ENCODE results near the gene MEGF11.
"Not testable (repeated sequence)": the region's sequence is repeated elsewhere in the genome, so short reads cannot be mapped to it uniquely, and the experiment has no call there.

The MEGF11 gene

DNA sequence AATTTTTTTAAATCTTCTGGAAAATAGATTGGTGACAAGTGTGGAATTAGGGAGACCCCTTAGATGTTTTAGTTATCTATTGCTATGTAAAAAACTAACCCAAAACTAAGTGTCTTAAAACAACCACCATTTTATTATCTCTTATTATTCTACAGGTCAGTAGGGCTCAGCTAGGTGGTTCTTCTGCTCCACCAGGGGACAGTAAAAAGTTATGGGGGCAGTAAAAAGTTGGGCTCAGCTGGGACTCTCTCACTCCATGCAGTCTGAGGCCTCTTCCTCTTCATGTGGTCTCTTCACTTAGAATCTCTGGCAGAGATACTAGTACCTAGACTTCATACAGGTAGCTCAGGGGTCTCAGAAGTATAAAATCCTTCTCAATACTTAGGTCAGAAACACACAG, 21.8 kb upstream of the MEGF11 start:
- no peak for DNase-seq

DNA sequence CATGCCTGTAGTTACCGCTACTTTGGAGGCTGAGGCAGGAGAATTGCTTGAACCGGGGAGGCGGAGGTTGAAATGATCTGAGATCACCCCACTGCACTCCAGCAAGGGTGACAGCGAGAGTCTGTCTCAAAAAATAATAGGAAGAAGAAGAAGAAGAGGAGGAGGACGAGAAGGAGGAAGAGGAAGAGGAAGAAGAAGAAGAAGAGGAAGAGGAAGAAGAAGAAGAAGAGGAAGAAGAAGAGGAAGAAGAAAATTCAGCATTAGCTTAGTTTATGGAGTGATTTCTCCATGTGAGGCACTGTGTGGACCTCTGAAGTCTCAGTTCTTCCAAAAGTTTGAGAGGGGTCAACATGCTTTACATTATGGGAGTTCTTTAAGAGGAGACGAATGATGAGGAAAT, 17.4 kb upstream of the MEGF11 start:
- DNase-seq = no peak

DNA sequence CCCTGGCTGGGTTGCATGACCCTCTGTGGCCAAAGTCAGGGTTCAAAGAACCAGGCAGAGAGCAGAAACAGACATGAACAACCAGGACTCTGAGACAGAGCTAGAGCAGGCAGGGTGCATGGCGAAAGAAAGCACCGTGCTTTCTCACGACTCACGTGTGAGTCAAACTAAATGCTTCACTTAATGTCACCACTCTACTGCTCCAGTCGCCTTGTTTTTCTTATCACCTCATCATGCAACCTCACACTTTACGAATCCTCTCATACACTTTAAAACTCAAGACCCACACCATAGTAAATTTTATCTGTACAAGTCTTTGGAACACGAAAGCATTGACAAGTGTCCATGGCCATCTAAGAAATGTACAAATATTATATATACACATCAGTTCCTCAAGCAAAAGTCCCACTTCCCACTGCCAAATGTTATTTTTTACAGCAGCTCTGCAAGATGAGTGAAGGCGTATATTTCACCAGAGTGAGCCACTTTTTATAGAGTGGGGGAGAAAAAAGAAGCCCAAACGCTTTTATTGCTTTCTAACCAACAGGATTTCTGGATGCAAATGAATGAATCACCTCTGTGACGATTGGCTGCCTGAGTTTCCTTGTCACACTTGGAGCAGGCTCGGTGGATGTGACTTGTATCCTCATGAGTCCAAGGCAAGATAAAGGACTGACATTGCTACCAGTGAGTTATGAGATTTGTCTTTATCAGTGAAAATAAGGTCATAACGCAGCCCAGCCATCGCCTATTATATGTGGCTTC, 16.0 kb upstream of the MEGF11 start:
- no peak for DNase-seq

DNA sequence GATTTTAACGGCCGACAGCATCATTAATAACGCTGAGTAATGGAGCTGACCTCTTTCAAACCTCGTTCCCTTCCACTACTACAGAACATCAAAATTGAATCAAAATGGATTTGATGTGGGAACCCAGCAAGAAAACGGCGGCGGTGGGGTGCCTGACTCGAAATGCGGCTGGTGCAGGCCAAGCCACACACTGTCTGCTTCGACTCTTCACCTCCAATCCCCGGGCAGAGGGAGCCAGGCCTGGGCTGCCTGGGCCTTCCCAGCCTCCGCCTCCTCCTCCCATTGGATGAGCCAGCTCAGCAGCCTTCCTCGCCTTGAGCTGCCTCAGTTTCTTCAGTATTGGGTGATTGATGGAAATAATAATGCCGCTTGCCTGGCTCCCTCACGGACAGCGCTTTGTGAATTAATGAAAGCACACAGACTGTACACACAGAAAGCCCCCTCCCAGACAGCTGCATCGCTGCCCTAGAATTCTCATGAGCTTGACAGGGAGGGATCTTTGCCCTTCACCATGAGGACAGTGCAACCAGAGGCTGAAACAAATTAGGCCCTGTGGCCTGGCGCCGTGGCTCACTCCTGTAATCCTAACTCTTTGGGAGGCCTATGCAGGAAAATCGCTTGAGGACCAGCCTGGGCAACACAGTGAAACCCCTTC, 11.4 kb upstream of the MEGF11 start:
- DNase-seq = no peak

DNA sequence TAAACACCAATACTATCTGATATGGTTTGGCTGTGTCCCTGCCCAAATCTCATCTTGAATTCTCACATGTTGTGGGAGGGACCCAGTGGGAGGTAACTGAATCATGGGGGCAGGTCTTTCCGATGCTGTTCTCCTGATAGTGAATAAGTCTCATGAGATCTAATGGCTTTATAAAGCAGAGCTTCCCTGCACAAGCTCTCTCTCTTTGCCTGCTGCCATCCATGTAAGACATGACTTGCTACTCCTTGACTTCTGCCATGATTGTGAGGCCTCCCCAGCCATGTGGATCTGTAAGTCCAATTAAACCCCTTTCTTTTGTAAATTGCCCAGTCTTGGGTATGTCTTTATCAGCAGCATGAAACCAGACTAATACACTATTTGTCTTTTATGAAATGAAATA, 9.3 kb upstream of the MEGF11 start:
- DNase-seq = not testable (repeated sequence)

DNA sequence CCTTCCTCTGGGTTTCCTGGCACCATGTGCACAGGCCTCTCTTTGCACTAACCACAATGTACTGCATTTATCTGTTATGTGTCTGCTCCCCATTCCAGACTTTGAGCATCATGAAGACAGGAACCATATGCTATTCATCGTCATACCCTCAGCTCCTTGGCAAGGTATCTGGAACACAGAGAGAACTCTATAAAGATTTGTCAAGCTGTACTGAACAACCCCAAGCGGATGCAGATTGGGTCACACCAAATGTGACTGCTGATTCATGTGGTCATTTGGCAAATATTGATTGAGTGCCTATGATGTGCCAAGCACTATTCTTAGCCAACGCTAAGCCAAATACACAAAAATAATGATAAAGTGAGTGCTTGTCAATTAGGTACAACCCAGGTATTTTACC, 7.5 kb upstream of the MEGF11 start:
- DNase-seq = no peak

DNA sequence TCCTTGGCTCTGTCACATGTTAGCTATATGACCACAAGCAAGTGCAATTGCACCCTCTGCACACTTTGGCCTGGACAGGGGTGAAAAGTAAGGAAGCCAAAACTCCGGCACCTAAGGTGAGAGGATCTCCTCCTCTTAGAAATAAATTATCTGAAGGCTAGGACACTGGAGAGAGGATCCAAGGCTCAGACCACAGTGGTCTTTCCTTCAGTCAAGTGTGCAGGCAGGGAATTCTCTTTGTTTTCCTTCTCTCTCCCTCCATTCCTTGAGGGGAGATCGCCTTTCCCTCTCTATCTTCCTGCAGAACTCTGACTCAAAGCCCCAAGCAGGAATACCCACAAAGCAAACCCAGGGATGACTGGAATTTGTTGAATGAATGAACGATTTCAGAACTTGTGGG, 3.1 kb upstream of the MEGF11 start:
- no peak for DNase-seq

DNA sequence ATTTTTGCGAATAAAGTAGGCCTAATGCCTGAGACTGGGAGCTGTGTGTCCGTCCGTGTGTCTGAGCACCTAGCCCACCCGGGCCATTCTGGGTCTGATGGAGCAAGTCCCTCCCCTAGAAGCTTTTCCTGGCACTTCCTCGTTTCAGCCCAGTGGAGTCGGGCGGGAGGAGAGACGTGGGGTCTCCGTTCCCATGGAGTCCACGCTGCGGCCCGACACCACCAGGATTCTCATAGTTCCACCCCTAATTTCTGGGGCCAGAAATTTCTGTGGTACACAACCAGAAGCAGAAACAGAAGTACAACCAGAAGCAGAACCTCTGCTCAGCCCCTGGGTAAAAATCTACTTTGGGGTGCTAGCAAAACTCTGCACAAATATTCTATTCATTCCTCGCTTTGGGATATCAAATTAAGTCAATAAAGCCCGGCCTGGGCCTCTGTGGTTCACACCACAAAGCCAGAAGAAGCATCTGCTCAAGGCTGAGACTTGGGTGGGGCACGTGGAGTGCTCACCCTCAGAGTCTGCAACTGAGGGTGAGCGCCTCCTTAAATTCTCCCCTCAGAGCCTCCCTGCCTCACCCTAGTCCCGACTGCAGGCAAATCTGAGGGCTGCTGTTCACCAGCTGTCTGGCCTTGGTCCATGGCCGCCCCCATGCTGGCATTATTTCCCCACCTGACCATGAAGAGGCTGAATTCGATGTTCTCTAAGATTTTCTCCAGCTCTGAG, 1.6 kb upstream of the MEGF11 start:
- DNase-seq = no peak

DNA sequence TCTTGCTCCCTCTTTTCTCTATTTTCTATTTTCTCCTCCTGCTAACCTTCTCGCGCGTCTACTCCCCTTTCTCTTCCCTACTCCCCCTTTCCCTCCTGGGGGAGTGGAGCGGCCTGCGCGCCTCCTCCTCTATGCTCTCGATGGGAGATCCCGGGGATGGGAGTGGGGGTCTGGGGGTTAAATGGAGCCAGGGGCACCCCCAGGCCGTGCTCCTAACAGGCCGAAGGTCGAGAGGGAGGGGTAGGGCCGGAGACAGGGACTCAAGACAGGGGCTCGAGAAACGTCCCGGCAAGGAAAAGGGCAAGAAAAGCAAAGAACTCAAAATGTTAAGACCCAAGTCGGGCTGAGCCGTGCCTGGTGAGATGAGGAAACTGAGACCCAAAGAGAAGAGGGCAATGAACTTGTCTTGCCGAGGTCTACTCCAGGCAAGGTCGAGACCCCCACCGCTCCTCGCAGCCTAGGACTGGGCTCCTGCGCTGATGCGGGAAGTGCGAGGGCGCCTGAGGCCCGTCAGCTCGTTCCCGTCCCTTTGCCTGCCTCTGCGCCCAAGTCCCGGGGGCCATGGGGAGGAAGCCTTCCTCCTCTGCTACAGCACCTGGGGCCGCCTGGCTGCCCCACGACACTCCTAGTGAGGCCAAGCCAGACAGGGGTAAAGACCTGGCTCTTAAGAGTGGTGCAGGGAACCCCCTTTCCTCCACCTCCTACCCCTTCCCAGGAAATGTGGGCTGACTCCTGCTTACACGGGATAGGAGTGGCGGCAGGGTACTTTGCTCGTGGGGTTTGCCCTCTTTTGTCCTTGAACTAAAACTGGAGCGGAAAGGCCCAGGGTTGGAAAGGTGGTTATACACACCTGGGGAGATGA, 770 bp upstream of the MEGF11 start:
- DNase-seq = no peak

DNA sequence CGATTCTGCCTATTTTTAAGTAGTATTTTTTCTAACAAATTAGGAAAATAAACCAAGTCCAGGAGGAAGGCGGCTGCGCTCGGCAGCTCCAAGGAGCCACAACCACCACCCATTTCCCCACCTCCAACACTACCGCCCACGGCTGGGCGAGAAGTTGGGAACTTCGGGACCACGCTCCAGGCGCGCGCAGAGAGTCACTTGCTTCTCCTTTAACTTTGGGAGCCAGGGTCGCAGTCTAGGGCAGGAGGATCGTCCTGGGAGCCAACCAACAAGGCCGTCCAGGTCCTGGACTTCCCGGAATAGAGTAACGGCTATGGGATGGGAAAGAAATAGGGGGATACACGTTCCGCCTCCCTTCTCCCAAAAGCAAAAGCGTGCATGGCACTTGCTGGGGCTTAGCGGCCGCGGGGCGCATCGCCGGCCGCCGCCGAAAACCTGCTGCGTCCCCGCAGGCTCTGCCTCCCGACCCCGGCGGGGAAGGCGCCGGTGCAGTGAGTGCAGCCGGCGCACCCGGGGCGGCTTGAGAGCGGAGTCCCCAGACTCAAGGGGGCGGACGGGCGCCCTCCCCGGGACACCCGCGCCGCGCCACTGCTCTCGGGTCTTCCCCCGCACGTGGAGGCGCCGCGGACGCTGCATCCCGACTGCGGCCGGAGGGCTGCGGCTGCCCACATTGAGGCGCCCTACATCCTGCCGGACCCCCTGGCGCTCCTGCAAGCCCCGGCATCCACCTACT, 699 bp downstream of the MEGF11 start:
- DNase-seq = no peak

DNA sequence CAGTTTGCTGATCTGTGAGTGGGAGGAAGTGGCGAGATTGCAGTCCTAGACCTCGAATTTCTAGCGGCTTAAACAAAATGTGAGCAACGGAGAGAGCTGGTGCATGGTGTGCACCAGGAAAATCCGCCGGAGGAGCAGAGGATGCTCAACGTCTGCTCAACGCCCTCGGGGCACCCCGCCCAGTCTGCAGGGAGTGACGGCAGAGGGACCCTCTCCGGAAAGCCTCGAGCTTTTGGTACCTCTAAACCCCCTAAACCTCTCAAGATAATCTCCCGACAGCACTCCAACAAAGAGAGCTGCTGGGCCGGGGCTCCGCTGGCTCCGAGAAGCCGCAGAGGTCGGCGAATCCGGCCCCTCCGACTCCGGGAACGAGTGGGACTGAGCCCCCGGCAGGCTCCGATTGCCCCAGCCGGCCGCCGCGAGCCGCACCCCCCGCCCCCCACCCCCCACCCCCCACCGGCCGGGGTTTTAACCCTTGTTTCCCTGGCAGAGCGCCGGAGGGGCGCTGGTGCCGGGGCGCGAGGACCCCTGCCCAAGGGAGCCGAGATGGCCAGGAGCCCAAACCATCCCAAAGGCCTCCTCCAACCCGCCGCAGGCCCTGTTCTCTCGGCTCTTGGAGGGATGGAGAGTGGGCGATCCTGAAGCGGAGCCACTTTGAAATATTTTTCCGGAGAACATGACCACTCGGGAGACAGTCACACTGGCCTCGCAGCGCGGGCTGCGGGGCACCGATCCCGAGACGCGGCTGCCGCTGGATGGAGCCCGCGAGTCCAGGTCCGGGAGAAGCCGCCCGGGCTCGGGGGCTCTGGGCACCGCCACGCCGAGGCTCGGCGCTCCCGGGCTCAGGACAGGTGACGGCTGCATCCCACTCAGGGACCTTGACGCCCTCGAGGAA, 1.5 kb downstream of the MEGF11 start:
- no peak for DNase-seq

DNA sequence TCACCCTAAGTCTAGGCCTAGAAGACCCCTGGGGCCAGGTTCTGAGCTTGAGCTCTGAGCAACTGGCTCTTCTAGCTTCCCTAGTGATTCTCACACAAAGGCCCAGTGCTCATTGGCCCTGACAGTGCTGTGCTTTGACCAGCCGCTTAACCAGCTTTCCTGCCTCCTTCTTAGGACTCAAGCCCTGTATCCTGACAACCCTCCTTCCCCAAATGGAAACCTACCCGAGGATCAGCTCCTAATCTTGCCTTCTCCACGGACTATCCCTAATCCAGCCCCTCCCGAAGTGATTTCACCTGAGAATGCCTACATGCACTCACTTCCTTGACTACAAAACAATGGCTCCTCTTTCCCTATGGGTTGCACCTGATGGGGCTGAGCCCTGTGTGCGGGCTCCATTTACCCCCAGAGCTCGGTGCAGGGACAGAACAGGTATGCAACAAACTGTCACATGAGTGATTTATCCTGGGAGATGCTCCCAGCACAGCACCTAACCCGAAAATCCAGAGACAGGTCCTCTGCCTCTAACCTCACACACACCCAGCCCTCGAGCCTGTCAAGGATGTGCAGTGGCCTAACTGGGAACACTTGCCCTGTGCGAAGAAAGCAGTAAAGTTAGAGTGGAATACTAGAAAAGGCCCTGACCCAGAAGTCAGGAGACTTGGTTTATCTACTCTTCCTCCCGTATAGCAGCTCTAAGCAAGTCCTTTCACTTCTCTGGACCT, 2.3 kb downstream of the MEGF11 start:
- DNase-seq = no peak

DNA sequence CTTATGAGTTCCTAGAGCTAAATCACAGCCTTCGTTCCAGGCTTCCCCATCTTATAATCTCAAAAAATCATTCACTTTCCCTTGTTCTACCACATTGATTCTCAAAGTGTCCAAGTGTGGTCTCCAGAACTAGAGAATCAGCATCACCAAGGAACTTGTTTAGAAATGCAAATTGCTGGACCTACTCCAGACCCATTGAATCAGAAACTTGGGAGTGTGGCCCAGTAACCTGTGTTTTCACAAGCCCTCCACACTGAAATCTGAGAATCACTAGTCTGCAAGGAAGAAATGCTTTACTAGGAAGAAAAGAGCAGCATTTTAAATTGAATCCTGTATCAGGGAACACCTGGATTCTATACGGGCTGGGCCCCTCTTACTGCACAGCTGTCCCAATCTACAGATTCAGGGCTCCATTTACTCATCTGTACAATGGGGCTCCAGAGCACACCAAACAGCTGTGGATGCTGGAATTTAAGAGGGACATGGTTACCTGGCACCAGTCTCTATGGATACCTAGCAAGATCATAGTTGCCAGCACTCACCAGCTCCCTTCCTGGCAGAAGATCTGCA, 3.9 kb downstream of the MEGF11 start:
- DNase-seq = no peak

DNA sequence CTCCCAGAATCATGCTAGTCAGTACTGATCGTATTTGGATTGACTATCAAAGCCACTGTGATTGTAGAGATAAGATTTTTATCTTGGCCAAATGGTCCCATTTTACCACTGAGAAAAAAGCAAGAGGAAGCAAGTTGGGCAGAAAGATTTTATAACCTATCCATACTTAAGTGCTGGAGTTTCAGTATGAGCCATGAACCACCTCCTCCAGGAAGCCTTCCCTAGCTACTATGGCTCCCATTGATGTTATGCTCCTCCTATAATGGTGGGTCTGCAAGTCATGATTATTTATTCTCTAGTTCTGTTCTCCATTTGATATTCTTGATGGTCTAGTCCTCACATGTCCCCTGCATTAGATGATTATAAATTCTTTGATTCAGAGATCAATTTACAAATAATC, 6.6 kb downstream of the MEGF11 start:
- DNase-seq = no peak

DNA sequence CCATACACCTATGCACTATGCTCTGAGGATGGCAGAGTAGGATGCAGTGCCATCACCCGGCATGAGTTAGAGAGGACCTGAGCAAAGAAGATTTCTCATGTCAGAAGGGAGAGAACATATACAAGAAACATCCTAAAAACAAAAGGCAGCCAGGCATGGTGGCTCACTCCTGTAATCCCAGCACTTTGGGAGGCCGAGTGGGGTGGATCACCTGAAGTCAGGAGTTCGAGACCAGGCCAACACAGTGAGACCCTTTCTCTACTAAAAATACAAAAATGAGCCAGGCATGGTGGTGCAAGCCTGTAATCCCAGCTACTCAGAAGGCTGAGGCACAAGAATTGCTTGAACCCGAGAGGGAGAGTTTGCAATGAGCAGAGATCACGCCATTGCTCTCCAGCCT, 7.7 kb downstream of the MEGF11 start:
- not testable (repeated sequence) for DNase-seq

DNA sequence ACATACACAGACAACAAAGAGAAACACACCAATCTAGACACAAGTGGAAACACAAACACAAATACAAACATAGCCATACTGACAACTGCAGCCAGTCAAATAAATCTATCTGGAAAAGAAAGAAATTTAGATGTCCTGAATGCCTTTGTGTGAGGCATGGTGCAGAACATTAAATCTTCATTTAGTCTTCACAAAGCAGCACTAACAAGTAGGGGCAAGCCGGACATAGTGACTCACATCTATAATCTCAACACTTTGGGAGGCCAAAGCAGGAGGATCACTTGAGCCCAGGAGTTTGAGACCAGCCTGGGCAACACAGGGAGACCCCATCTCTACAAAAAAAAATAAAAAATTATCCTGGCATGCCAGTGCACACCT, 11.7 kb downstream of the MEGF11 start:
- no peak for DNase-seq

DNA sequence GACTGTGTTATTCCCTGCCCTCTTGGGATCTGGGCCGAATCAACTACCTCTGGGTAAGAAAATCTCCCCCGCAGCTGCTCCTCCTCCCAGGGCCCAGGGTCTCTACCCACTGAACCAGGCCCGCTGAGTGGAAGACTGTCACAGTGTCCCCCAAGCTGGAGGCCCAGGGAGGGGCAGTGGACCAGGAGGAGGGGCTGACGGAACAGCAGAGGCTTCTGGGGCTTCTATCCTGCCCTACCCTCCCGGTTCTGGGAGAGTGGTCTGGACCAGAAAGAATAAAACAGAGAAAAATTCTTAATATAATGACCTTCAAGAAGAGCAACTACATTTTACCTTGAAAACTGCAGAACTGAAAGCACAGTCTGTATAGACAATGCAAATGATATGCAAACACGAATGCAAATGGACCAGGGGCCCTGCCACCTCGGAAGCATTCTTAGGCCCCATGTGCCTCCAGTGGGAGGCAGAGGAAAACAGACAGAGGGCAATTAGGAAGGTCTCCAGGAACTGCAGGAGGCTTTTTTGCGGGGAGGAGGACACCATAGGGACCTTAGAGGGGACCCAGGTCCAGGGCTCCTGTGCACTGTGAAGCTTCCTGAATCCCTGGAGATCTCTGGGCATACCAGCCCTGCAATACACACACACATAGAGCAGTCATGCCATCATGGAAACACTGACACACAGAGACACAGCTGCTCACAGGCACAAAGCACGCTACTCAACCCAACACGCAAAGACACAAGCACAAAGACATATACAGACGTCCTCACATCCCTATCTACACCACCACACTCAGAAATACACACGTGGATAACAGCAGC, 12.3 kb downstream of the MEGF11 start:
- DNase-seq = no peak

DNA sequence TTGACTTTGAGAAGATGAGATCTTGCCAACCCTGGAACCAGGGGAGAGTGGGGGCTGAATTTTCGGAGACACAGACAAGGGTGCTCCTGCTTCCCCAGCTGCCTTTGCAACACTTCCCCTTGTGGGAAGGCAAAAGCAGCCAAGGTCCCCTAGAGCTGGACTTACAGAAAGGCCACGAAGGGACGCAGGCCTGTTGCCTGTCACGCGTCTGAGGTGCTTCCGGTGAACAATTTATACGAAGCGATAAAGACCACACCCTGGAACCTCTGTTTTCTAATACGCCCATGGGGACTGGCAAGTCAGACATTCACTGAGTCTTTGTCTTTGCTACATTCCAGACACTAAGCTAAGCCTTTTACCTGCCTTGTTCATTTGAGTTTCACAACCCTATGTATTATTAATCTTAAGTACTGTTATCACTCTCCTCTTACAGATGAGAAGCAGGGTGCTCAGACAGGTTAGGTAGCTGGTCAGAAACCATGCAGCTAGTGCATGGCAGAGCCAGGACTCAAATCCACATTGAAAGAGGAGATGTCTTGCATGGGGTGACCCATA, 13.2 kb downstream of the MEGF11 start:
- no peak for DNase-seq

DNA sequence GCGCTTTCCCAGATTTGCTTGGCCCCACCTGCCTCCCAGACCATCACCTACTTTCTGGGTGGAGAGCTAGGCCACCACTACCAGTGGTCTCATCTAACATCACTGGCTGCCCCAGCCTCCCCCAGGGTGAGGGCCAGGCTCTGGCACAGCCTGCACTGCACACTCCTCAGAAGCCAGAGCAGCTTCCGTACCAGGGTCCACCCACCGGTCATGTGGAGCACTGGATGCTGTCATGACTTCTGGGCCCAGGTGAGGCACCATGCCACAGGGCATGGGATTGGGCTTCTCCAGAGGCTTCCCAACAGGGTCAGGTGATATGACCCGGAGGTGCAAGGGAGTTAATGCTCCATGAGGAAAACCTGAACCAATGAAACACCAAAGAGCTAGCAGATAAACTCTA, 14.0 kb downstream of the MEGF11 start:
- no peak for DNase-seq

Measured in DMS153 (cell line).